ENCODE measurements around the gene MYF6. TPM values are rescaled to one million over a fixed set of nuclear protein-coding genes. Genes with fewer than 3 reads are reported as not detected.
A peak's percentile ranks its signal among the peaks of the same experiment; 100 is the strongest.

The MYF6 gene
- total RNA-seq, 2 experiments from 2014 or later = not detected

- BruUV-seq (replicated peaks) = no TSS peak
- Histone ChIP-seq H4K20me1 (ENCODE audit: insufficient read depth, low read length) (no peaks in the 10 kb centered on the region), H3K9me2 (ENCODE audit: insufficient read depth, low read length) (no peaks in the 10 kb centered on the region), H3K36me3 (ENCODE audit: insufficient read depth, low read length) (no peaks in the 10 kb centered on the region), H3K27ac (ENCODE audit: low read depth, low read length, poor library complexity, severe bottlenecking) (no peak overlapping the region), H2AFZ (ENCODE audit: low read length) (no peak overlapping the region), H3K4me2 (ENCODE audit: low read length) (no peak overlapping the region), H3K79me2 (ENCODE audit: insufficient read depth, low read depth, low read length) (no peaks in the 10 kb centered on the region), H3K4me1 (ENCODE audit: insufficient read depth, low read length, poor library complexity, severe bottlenecking) (no peaks in the 10 kb centered on the region), H3K9me3 (ENCODE audit: low read length) (no peaks in the 10 kb centered on the region), H3K4me3 (ENCODE audit: low read depth, low read length, poor library complexity, severe bottlenecking) (no peak overlapping the region)
- intact Hi-C loops (cut with micrococcal nuclease; ENCODE audit: unreplicated experiment) = no loop called here
- ChIA-PET POLR2A (no interaction called here), CTCF (ENCODE audit: unreplicated experiment) (no interaction called here)
- TF ChIP-seq CTCF (conservative IDR thresholded peaks at IDR 0.05; ENCODE audit: low read length) = no peak
- no peak for TF ChIP-seq EZH2phosphoT487 (IDR thresholded peaks at IDR 0.05; ENCODE audit: borderline replicate concordance, low read depth, low read length)
- no peak for DNase-seq (ENCODE audit: low spot score)
These were observed 6.0 kb upstream of the MYF6 start for GRCh38 chr12:80701388-80701787.

- CTCF ChIA-PET (ENCODE audit: unreplicated experiment) = no interaction called here
- POLR2A ChIA-PET = interaction anchor here (1.6 kb wide), 1 partner anchor 9 kb away, joined by 5 read pairs; no protein-coding TSS in a partner anchor
- Histone ChIP-seq H3K27ac (ENCODE audit: low read depth, low read length, poor library complexity, severe bottlenecking) (no peak overlapping the region), H3K79me2 (ENCODE audit: insufficient read depth, low read depth, low read length) (no peaks in the 10 kb centered on the region), H3K36me3 (ENCODE audit: insufficient read depth, low read length) (no peaks in the 10 kb centered on the region), H3K9me2 (ENCODE audit: insufficient read depth, low read length) (no peaks in the 10 kb centered on the region), H3K4me1 (ENCODE audit: insufficient read depth, low read length, poor library complexity, severe bottlenecking) (no peaks in the 10 kb centered on the region), H4K20me1 (ENCODE audit: insufficient read depth, low read length) (no peaks in the 10 kb centered on the region), H3K4me2 (ENCODE audit: low read length) (peak overlapping the region; percentile 37), H2AFZ (ENCODE audit: low read length) (peak overlapping the region; percentile 52), H3K4me3 (ENCODE audit: low read depth, low read length, poor library complexity, severe bottlenecking) (peak overlapping the region; percentile 9), H3K9me3 (ENCODE audit: low read length) (no peaks in the 10 kb centered on the region)
- intact Hi-C loops (cut with micrococcal nuclease; ENCODE audit: unreplicated experiment) = no loop called here
- BruUV-seq (replicated peaks) = no TSS peak
- TF ChIP-seq EZH2phosphoT487 (IDR thresholded peaks at IDR 0.05; ENCODE audit: borderline replicate concordance, low read depth, low read length) (no peak), CTCF (conservative IDR thresholded peaks at IDR 0.05; ENCODE audit: low read length) (no peak)
- DNase-seq (ENCODE audit: low spot score) = peak; percentile 3
These were observed 4.3 kb upstream of the MYF6 start for GRCh38 chr12:80702889-80703805.

GRCh38 chr12:80704420-80704819 lies 3.0 kb upstream of the MYF6 start:
- H3K4me1 ChIP-seq (ENCODE audit: insufficient read depth, low read length, poor library complexity, severe bottlenecking) = no peaks in the 10 kb centered on the region
- ChIA-PET CTCF (ENCODE audit: unreplicated experiment) (no interaction called here), POLR2A (no interaction called here)
- H3K4me3 ChIP-seq (ENCODE audit: low read depth, low read length, poor library complexity, severe bottlenecking) = no peak overlapping the region
- intact Hi-C loops (cut with micrococcal nuclease; ENCODE audit: unreplicated experiment) = no loop called here
- H4K20me1 ChIP-seq (ENCODE audit: insufficient read depth, low read length) = no peaks in the 10 kb centered on the region
- BruUV-seq (replicated peaks) = no TSS peak
- no peaks in the 10 kb centered on the region for H3K36me3 ChIP-seq (ENCODE audit: insufficient read depth, low read length)
- no peak for TF ChIP-seq EZH2phosphoT487 (IDR thresholded peaks at IDR 0.05; ENCODE audit: borderline replicate concordance, low read depth, low read length)
- no peak for TF ChIP-seq CTCF (conservative IDR thresholded peaks at IDR 0.05; ENCODE audit: low read length)
- no peaks in the 10 kb centered on the region for H3K9me2 ChIP-seq (ENCODE audit: insufficient read depth, low read length)
- no peak for DNase-seq (ENCODE audit: low spot score)
- no peak overlapping the region for H2AFZ ChIP-seq (ENCODE audit: low read length)
- H3K9me3 ChIP-seq (ENCODE audit: low read length) = no peaks in the 10 kb centered on the region
- H3K27ac ChIP-seq (ENCODE audit: low read depth, low read length, poor library complexity, severe bottlenecking) = no peak overlapping the region
- no peaks in the 10 kb centered on the region for H3K79me2 ChIP-seq (ENCODE audit: insufficient read depth, low read depth, low read length)
- H3K4me2 ChIP-seq (ENCODE audit: low read length) = no peak overlapping the region

All from OCI-LY7 (cell line).